Activated CD4-positive, alpha-beta T cell treated with anti-CD3 and anti-CD28 coated beads, Interleukin-2, Interleukin-6, amounts not matched to agents 100 ng/mL and 50 ng/mL, durations not matched to agents 16 hours and 8 hours (primary cell): ENCODE measurements around the gene APEH.
"Not testable (repeated sequence)": the region's sequence is repeated elsewhere in the genome, so short reads cannot be mapped to it uniquely, and the experiment has no call there.

ENCODE experiments used
- DNase-seq: peaks from one replicate; pipeline ENCODE4 v3.0.0-alpha.2; 2020

Gene APEH

GRCh38 chr3:49694409-49695070, 20.4 kb downstream of the APEH start:
- DNase-seq, result not testable (repeated sequence)

GRCh38 chr3:49695350-49696015, 21.3 kb downstream of the APEH start:
- DNase-seq, result not testable (repeated sequence)

- DNase-seq, result no peak
Observed at GRCh38 chr3:49699281-49699979, 25.3 kb downstream of the APEH start.

GRCh38 chr3:49700014-49700413, 25.9 kb downstream of the APEH start:
- DNase-seq, result no peak

- no peak for DNase-seq
Observed at GRCh38 chr3:49700453-49701128, 26.4 kb downstream of the APEH start.

- DNase-seq, result no peak
Observed at GRCh38 chr3:49701388-49702077, 27.4 kb downstream of the APEH start.

GRCh38 chr3:49702672-49703071, 28.5 kb downstream of the APEH start:
- no peak for DNase-seq

GRCh38 chr3:49703443-49703927, 29.3 kb downstream of the APEH start:
- peak; percentile 73 for DNase-seq

- no peak for DNase-seq
Observed at GRCh38 chr3:49703956-49704355, 29.8 kb downstream of the APEH start.

GRCh38 chr3:49704629-49705028, 30.5 kb downstream of the APEH start:
- no peak for DNase-seq

GRCh38 chr3:49705390-49705960, 31.3 kb downstream of the APEH start:
- DNase-seq, result no peak

GRCh38 chr3:49706456-49707112, 32.4 kb downstream of the APEH start:
- no peak for DNase-seq

GRCh38 chr3:49707113-49707480, 32.9 kb downstream of the APEH start:
- no peak for DNase-seq

GRCh38 chr3:49709852-49710251, 35.7 kb downstream of the APEH start:
- DNase-seq, result no peak

GRCh38 chr3:49711489-49711888, 37.3 kb downstream of the APEH start:
- no peak for DNase-seq

GRCh38 chr3:49712166-49712565, 38.0 kb downstream of the APEH start:
- no peak for DNase-seq

GRCh38 chr3:49712631-49713317, 38.6 kb downstream of the APEH start:
- no peak for DNase-seq

GRCh38 chr3:49713336-49714105, 39.4 kb downstream of the APEH start:
- DNase-seq, result no peak

- DNase-seq, result no peak
Observed at GRCh38 chr3:49714728-49715550, 40.8 kb downstream of the APEH start.
